GM18508 (cell line): Measurements from ENCODE around the gene STN1.
"Not testable (repeated sequence)": the region's sequence is repeated elsewhere in the genome, so short reads cannot be mapped to it uniquely, and the experiment has no call there.

Experiments
- ATAC-seq: cut with Tn5 transposase; IDR thresholded peaks from one replicate; pipeline ENCODE4 v1.9.1; 2021; ENCODE audit warnings: moderate number of reproducible peaks; ENCODE audit not compliant: insufficient read depth, unreplicated experiment

STN1 gene

GRCh38 chr10:103849212-103849877 lies 68.6 kb downstream of the STN1 start:
- no peak for ATAC-seq

- ATAC-seq: no peak
Measured at GRCh38 chr10:103847909-103848468, 70.0 kb downstream of the STN1 start.

GRCh38 chr10:103847346-103847745 lies 70.6 kb downstream of the STN1 start:
- no peak for ATAC-seq

GRCh38 chr10:103845972-103846371 lies 72.0 kb downstream of the STN1 start:
- no peak for ATAC-seq

- ATAC-seq: not testable (repeated sequence)
Measured at GRCh38 chr10:103845346-103845745, 72.6 kb downstream of the STN1 start.

- ATAC-seq: no peak
Measured at GRCh38 chr10:103843854-103844570, 74.0 kb downstream of the STN1 start.

- no peak for ATAC-seq
Measured at GRCh38 chr10:103843045-103843444, 74.9 kb downstream of the STN1 start.

GRCh38 chr10:103842605-103843004 lies 75.4 kb downstream of the STN1 start:
- ATAC-seq: no peak

- ATAC-seq: no peak
Measured at GRCh38 chr10:103841519-103841918, 76.5 kb downstream of the STN1 start.

GRCh38 chr10:103840740-103841070 lies 77.3 kb downstream of the STN1 start:
- ATAC-seq: no peak

GRCh38 chr10:103839872-103840739 lies 77.9 kb downstream of the STN1 start:
- no peak for ATAC-seq

GRCh38 chr10:103839519-103839871 lies 78.5 kb downstream of the STN1 start:
- no peak for ATAC-seq

GRCh38 chr10:103838862-103839518 lies 79.0 kb downstream of the STN1 start:
- no peak for ATAC-seq

GRCh38 chr10:103838070-103838395 lies 80.0 kb downstream of the STN1 start:
- no peak for ATAC-seq

- ATAC-seq: no peak
Measured at GRCh38 chr10:103837370-103838069, 80.5 kb downstream of the STN1 start.

GRCh38 chr10:103836861-103837260 lies 81.1 kb downstream of the STN1 start:
- no peak for ATAC-seq

GRCh38 chr10:103836273-103836672 lies 81.7 kb downstream of the STN1 start:
- no peak for ATAC-seq

- ATAC-seq: no peak
Measured at GRCh38 chr10:103835096-103836050, 82.6 kb downstream of the STN1 start.
